Neutrophil (primary cell): ENCODE results near the gene SNAPC3.
"Not testable (repeated sequence)": the region's sequence is repeated elsewhere in the genome, so short reads cannot be mapped to it uniquely, and the experiment has no call there.

Source experiments
- H3K27ac ChIP-seq: fragments of 200-600 bp; sonication (generic); 2 replicates; pipeline ENCODE4 v1.5.1; 2016; ENCODE audit warnings: mild to moderate bottlenecking, moderate library complexity
- H3K27me3 ChIP-seq: fragments of 200-600 bp; sonication (generic); 2 replicates; pipeline ENCODE4 v1.6.0; 2016; ENCODE audit warnings: mild to moderate bottlenecking
- H3K36me3 ChIP-seq: fragments of 200-600 bp; sonication (generic); 2 replicates; pipeline ENCODE4 v1.5.1; 2017
- H3K4me1 ChIP-seq, 2 experiments: fragments of 200-600 bp in 1 of 2; sonication (generic) in 1 of 2; 1 replicate in 1 of 2; 2 replicates in 1 of 2; pipeline versions ENCODE4 v1.5.1 to v1.6.1; 2013 to 2016; ENCODE audit warnings: low read depth in 1 of 2, low read length in 1 of 2, mild to moderate bottlenecking in 1 of 2, moderate library complexity in 1 of 2; ENCODE audit not compliant: control insufficient read depth in 1 of 2, insufficient read depth in 1 of 2
- H3K4me3 ChIP-seq, 2 experiments: fragments of 200-600 bp in 1 of 2; sonication (generic) in 1 of 2; 1 replicate in 1 of 2; 2 replicates in 1 of 2; pipeline ENCODE4 v1.5.1; 2013 to 2016; ENCODE audit warnings: low read depth in 1 of 2, low read length in 1 of 2, mild to moderate bottlenecking in 1 of 2, moderate library complexity in 1 of 2
- H3K9me3 ChIP-seq: fragments of 200-600 bp; sonication (generic); 2 replicates; pipeline ENCODE4 v1.5.1; 2016
- TF ChIP-seq, protein P1 (sequence below): fragments of 200-600 bp; sonication (generic); IDR thresholded peaks from 2 replicates; pipeline ENCODE4 v1.5.1; 2016; ENCODE audit warnings: antibody characterized with exemption

The SNAPC3 gene

DNA sequence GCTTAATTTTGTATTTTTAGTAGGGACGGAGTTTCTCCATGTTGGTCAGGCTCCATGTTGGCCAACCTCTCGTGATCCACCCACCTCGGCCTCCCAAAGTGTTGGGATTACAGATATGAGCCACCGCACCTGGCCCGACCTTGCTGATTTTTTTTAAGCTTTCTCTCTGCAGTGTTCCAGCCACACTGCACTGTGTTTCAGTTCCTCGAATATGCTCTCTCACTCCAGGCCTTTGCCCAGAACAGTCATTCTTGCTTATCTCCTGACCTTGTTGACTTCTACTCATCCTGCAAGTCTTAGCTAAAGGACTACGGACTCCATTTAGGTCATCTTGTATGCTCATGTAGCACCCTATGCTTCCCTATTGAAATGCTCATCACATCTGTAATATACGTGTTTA is 3.3 kb downstream of the SNAPC3 start:
- H3K4me1 ChIP-seq: peaks cover 17 to 18% of the 10 kb centered on the region in 2 experiments
- H3K4me3 ChIP-seq: no peak overlapping the region
- no peaks in the 10 kb centered on the region for H3K27me3 ChIP-seq
- H3K27ac ChIP-seq: no peak overlapping the region
- H3K9me3 ChIP-seq: no peaks in the 10 kb centered on the region
- H3K36me3 ChIP-seq: peaks cover 18% of the 10 kb centered on the region
- TF ChIP-seq, protein P1, sequence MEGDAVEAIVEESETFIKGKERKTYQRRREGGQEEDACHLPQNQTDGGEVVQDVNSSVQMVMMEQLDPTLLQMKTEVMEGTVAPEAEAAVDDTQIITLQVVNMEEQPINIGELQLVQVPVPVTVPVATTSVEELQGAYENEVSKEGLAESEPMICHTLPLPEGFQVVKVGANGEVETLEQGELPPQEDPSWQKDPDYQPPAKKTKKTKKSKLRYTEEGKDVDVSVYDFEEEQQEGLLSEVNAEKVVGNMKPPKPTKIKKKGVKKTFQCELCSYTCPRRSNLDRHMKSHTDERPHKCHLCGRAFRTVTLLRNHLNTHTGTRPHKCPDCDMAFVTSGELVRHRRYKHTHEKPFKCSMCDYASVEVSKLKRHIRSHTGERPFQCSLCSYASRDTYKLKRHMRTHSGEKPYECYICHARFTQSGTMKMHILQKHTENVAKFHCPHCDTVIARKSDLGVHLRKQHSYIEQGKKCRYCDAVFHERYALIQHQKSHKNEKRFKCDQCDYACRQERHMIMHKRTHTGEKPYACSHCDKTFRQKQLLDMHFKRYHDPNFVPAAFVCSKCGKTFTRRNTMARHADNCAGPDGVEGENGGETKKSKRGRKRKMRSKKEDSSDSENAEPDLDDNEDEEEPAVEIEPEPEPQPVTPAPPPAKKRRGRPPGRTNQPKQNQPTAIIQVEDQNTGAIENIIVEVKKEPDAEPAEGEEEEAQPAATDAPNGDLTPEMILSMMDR: no peak

DNA sequence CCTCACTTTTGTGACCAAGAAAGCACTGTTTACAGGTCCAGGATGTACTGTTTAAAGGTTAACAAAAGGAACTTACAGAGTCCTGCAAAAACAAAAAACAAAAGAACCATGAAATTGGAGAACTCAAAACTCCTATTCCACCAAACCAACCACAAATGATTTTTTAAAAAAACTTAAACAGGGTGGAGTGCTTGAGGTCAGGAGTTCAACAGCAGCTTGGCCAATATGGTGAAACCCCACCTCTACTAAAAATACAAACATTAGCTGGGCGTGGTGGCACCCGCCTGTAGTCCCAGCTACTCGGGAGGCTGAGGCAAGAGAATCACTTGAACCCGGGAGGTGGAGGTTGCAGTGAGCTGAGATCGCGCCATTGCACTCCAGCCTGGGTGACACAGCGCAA is 5.0 kb downstream of the SNAPC3 start:
- H3K27ac ChIP-seq, H3K9me3 ChIP-seq, H3K27me3 ChIP-seq, H3K4me3 ChIP-seq: not testable (repeated sequence)
- H3K4me1 ChIP-seq: peaks cover 12 to 15% of the 10 kb centered on the region in 2 experiments
- peaks cover 18% of the 10 kb centered on the region for H3K36me3 ChIP-seq

DNA sequence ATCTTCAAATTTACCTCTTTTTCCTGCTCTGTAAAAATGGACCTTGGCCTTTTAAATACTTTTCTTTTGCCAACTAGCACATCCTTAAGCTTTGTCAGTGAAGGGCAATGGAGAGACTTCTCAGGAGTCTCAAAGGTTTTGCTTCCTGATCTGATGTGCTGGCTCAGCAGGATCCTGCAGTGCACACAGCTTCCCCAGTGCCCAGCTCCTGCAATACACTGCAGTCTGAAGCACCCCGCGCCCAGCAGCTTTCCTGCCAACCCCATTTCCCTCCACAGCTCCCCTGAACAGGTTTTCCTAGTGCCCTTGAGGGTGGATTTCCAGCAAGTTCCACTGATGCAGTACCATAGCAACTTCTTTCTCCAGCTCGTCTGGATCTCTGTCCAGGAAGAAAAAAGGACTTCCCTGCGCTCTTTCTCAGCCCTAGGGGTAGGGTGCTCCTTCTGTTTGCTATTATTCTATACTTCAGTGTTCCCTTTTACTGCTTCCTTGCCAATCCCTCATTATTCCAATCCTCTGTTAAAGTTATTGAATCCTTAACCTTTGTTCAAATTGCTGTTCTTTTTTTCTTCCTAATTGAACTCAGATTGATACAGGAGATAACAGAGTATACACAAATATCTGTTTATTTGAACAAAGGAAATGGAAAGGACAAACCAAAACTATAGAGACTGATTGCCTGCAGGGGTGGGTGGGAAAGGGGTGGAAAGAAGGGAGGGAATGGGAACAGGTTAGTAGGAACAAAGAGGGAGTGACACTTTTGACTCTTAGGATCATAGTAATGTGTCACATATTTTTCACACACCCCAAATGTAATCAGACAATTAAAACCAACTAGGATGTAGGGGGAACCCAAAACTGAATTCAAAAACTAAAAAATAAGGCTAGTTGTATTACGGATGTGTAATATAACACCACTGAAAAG is 8.5 kb downstream of the SNAPC3 start:
- peaks cover 0 to 8% of the 10 kb centered on the region in 2 experiments for H3K4me1 ChIP-seq
- H3K27ac ChIP-seq: no peak overlapping the region
- H3K4me3 ChIP-seq: no peak overlapping the region
- H3K9me3 ChIP-seq: no peaks in the 10 kb centered on the region
- peaks cover 14% of the 10 kb centered on the region for H3K36me3 ChIP-seq
- TF ChIP-seq, protein P1: no peak
- no peaks in the 10 kb centered on the region for H3K27me3 ChIP-seq

DNA sequence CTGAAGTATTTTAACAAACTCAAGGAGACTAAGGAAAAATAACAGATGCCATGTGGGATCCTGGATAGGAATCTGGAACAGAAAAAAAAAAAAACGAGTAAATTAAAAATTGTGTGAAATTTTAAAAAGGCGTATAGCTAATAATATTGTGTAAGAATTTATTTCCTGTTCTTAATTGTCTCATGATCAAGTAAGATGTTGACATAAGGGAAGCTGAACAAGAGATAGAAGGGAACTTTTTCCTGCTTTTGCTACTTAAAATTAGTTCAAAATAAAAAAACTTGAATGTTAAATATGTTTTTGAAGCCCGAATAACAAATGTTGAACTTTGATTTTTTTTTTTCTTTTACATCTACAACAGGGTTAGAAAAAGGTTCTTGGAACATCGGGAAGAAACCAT is 10.5 kb downstream of the SNAPC3 start:
- no peak overlapping the region for H3K27ac ChIP-seq
- no peaks in the 10 kb centered on the region for H3K27me3 ChIP-seq
- TF ChIP-seq, protein P1: no peak
- peaks cover 8% of the 10 kb centered on the region for H3K36me3 ChIP-seq
- H3K9me3 ChIP-seq: no peaks in the 10 kb centered on the region
- H3K4me3 ChIP-seq: no peak overlapping the region
- H3K4me1 ChIP-seq: peaks cover 0 to 8% of the 10 kb centered on the region in 2 experiments

DNA sequence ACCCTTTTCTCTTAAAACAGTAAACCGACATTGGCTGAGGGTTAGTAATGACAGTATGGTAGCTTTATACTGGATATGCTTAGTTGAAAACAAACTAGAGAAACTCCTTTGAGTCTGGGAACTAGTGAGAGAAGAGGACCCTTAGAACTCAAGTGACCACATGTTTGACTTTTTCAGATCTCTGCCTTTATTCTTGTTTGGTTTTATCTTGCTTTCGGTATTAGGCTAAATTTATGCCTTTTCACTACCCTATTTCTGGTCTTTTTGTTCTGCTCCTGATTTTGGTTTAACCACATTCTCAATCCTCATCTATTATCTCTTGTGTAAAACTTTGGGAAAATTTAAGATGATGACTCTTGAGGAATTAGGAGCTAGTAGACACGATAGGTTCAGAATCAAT is 11.0 kb downstream of the SNAPC3 start:
- TF ChIP-seq, protein P1: no peak
- peaks cover 0 to 8% of the 10 kb centered on the region in 2 experiments for H3K4me1 ChIP-seq
- H3K4me3 ChIP-seq: no peak overlapping the region
- peaks cover 8% of the 10 kb centered on the region for H3K36me3 ChIP-seq
- H3K9me3 ChIP-seq: no peaks in the 10 kb centered on the region
- H3K27ac ChIP-seq: no peak overlapping the region
- no peaks in the 10 kb centered on the region for H3K27me3 ChIP-seq

DNA sequence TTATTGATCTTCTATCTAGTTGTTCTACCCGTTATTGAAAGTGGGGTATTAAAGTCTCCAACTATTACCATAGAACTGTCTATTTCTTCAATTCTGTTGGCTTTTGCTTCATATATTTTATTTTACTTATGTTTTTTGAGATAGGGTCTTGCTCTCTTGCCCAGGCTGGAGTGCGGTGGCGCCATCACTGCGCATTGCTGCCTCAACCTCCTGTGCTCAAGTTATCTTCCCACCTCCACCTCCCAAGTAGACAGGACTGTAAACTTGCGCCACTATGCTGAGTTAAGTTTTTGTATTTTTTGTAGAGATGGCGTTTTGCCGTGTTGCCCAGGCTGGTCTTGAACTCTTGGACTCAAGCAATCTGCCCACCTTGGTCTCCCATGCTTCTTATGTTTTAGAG is 16.2 kb downstream of the SNAPC3 start:
- Histone ChIP-seq H3K27ac (no peak overlapping the region), H3K4me1 (no peaks in the 10 kb centered on the region), H3K4me3 (no peak overlapping the region), H3K27me3 (no peaks in the 10 kb centered on the region), H3K36me3 (peaks cover 12% of the 10 kb centered on the region), H3K9me3 (no peaks in the 10 kb centered on the region)
- TF ChIP-seq, protein P1: no peak

DNA sequence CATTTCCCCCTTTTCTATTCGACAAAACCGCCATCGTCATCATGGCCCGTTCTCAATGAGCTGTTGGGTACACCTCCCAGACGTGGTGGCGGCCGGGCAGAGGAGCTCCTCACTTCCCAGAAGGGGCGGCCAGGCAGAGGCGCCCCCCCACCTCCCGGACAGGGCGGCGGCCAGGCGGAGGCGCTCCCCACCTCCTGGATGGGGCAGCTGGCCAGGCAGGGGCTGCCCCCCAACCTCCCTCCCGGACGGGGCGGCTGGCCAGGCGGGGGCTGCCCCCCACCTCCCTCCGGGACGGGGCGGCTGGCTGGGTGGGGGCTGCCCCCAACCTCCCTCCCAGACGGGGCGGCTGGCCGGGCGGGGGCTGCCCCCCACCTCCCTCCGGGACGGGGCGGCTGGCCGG is 19.2 kb downstream of the SNAPC3 start:
- not testable (repeated sequence) for H3K4me3 ChIP-seq, H3K9me3 ChIP-seq, H3K27me3 ChIP-seq, H3K27ac ChIP-seq, H3K4me1 ChIP-seq
- H3K36me3 ChIP-seq: peaks cover 36% of the 10 kb centered on the region

DNA sequence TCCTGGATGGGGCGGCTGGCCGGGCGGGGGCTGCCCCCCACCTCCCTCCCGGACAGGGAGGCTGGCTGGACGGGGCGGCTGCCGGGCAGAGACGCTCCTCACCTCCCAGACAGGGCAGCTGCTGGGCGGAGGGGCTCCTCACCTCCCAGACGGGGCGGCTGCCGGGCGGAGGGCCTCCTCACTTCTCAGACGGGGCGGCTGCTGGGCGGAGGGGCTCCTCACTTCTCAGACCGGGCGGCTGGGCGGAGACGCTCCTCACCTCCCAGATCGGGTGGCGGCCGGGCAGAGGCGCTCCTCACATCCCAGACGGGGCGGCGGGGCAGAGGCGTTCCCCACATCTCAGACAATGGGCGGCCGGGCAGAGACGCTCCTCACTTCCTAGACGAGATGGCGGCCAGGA is 19.6 kb downstream of the SNAPC3 start:
- peaks cover 40% of the 10 kb centered on the region for H3K36me3 ChIP-seq
- not testable (repeated sequence) for H3K9me3 ChIP-seq, H3K27ac ChIP-seq, H3K4me3 ChIP-seq, H3K4me1 ChIP-seq, H3K27me3 ChIP-seq
